Measurements from ENCODE around the gene ALAD. TPM values are rescaled to one million over a fixed set of nuclear protein-coding genes. Genes with fewer than 3 reads are reported as not detected.

The ALAD gene
- total RNA-seq, 1 donor from 2014 or later, result 23.7 TPM

- Mint-ChIP-seq H3K36me3 (ENCODE audit: low read depth) (peaks cover 23% of the 10 kb centered on the region), H3K4me3 (no peak overlapping the region), H3K27ac (no peak overlapping the region), H3K4me1 (ENCODE audit: low read depth) (peaks cover 22% of the 10 kb centered on the region), H3K27me3 (ENCODE audit: insufficient read depth) (no peaks in the 10 kb centered on the region), H3K9me3 (no peaks in the 10 kb centered on the region)
- intact Hi-C loops (cut with micrococcal nuclease), result no loop called here
- no peak for DNase-seq (ENCODE audit: low spot score)
These were observed 37.7 kb downstream of the ALAD start for GRCh38 chr9:113363336-113363735.

GRCh38 chr9:113361304-113362018, 39.6 kb downstream of the ALAD start:
- H3K4me1 Mint-ChIP-seq (ENCODE audit: low read depth), result peaks cover 22% of the 10 kb centered on the region
- no peaks in the 10 kb centered on the region for H3K9me3 Mint-ChIP-seq
- H3K27me3 Mint-ChIP-seq (ENCODE audit: insufficient read depth), result no peaks in the 10 kb centered on the region
- peaks cover 28% of the 10 kb centered on the region for H3K36me3 Mint-ChIP-seq (ENCODE audit: low read depth)
- peak overlapping the region; percentile 87 for H3K27ac Mint-ChIP-seq
- intact Hi-C loops (cut with micrococcal nuclease), result no loop called here
- no peak overlapping the region for H3K4me3 Mint-ChIP-seq
- DNase-seq (ENCODE audit: low spot score), result no peak

- no peak for DNase-seq (ENCODE audit: low spot score)
- H3K4me3 Mint-ChIP-seq, result no peak overlapping the region
These were observed 40.7 kb downstream of the ALAD start for GRCh38 chr9:113360242-113360842.

GRCh38 chr9:113359385-113359784, 41.7 kb downstream of the ALAD start:
- peaks cover 28% of the 10 kb centered on the region for H3K36me3 Mint-ChIP-seq (ENCODE audit: low read depth)
- intact Hi-C loops (cut with micrococcal nuclease), result no loop called here
- peaks cover 22% of the 10 kb centered on the region for H3K4me1 Mint-ChIP-seq (ENCODE audit: low read depth)

More at GRCh38 chr9:113360242-113360842, 40.7 kb downstream of the ALAD start:
- Mint-ChIP-seq H3K4me1 (ENCODE audit: low read depth) (peaks cover 22% of the 10 kb centered on the region), H3K9me3 (no peaks in the 10 kb centered on the region), H3K36me3 (ENCODE audit: low read depth) (peaks cover 28% of the 10 kb centered on the region), H3K27ac (peak overlapping the region; percentile 26), H3K27me3 (ENCODE audit: insufficient read depth) (no peaks in the 10 kb centered on the region)
- intact Hi-C loops (cut with micrococcal nuclease), result no loop called here

GRCh38 chr9:113356686-113357292, 44.3 kb downstream of the ALAD start:
- DNase-seq (ENCODE audit: low spot score), result no peak
- H3K9me3 Mint-ChIP-seq, result no peaks in the 10 kb centered on the region
- intact Hi-C loops (cut with micrococcal nuclease), result no loop called here
- H3K4me1 Mint-ChIP-seq (ENCODE audit: low read depth), result peaks cover 30% of the 10 kb centered on the region
- H3K27ac Mint-ChIP-seq, result no peak overlapping the region
- peaks cover 40% of the 10 kb centered on the region for H3K36me3 Mint-ChIP-seq (ENCODE audit: low read depth)
- no peak overlapping the region for H3K4me3 Mint-ChIP-seq
- no peaks in the 10 kb centered on the region for H3K27me3 Mint-ChIP-seq (ENCODE audit: insufficient read depth)

More at GRCh38 chr9:113359385-113359784, 41.7 kb downstream of the ALAD start:
- no peak for DNase-seq (ENCODE audit: low spot score)
- Mint-ChIP-seq H3K4me3 (no peak overlapping the region), H3K27ac (no peak overlapping the region), H3K27me3 (ENCODE audit: insufficient read depth) (no peaks in the 10 kb centered on the region), H3K9me3 (no peaks in the 10 kb centered on the region)

GRCh38 chr9:113355040-113355596, 46.0 kb downstream of the ALAD start:
- peaks cover 35% of the 10 kb centered on the region for H3K4me1 Mint-ChIP-seq (ENCODE audit: low read depth)
- DNase-seq (ENCODE audit: low spot score), result no peak
- no peak overlapping the region for H3K4me3 Mint-ChIP-seq
- no peaks in the 10 kb centered on the region for H3K27me3 Mint-ChIP-seq (ENCODE audit: insufficient read depth)
- peak overlapping the region; percentile 4 for H3K27ac Mint-ChIP-seq
- intact Hi-C loops (cut with micrococcal nuclease), result no loop called here
- peaks cover 29% of the 10 kb centered on the region for H3K36me3 Mint-ChIP-seq (ENCODE audit: low read depth)
- H3K9me3 Mint-ChIP-seq, result no peaks in the 10 kb centered on the region

GRCh38 chr9:113352411-113352810, 48.7 kb downstream of the ALAD start:
- Mint-ChIP-seq H3K36me3 (ENCODE audit: low read depth) (peaks cover 21% of the 10 kb centered on the region), H3K27me3 (ENCODE audit: insufficient read depth) (no peaks in the 10 kb centered on the region), H3K4me3 (no peak overlapping the region), H3K4me1 (ENCODE audit: low read depth) (peaks cover 52% of the 10 kb centered on the region), H3K27ac (peak overlapping the region; percentile 64), H3K9me3 (no peaks in the 10 kb centered on the region)
- intact Hi-C loops (cut with micrococcal nuclease), result no loop called here
- no peak for DNase-seq (ENCODE audit: low spot score)

GRCh38 chr9:113352006-113352405, 49.1 kb downstream of the ALAD start:
- Mint-ChIP-seq H3K36me3 (ENCODE audit: low read depth) (peaks cover 21% of the 10 kb centered on the region), H3K9me3 (no peaks in the 10 kb centered on the region), H3K4me3 (peak overlapping the region; percentile 8), H3K4me1 (ENCODE audit: low read depth) (peaks cover 56% of the 10 kb centered on the region), H3K27ac (peak overlapping the region; percentile 64), H3K27me3 (ENCODE audit: insufficient read depth) (no peaks in the 10 kb centered on the region)
- intact Hi-C loops (cut with micrococcal nuclease), result no loop called here
- no peak for DNase-seq (ENCODE audit: low spot score)

- H3K4me3 Mint-ChIP-seq, result peak overlapping the region; percentile 93
- intact Hi-C loops (cut with micrococcal nuclease), result loop anchor here (1.0 to 2.0 kb wide), 7 partner anchors 11 to 166 kb away; partner anchors contain the start of genes ALAD, C9orf43, CDC26 and FKBP15
- no peaks in the 10 kb centered on the region for H3K9me3 Mint-ChIP-seq
- peaks cover 56% of the 10 kb centered on the region for H3K4me1 Mint-ChIP-seq (ENCODE audit: low read depth)
- H3K27ac Mint-ChIP-seq, result peak overlapping the region; percentile 92
- DNase-seq (ENCODE audit: low spot score), result peak; percentile 59
- peaks cover 15% of the 10 kb centered on the region for H3K36me3 Mint-ChIP-seq (ENCODE audit: low read depth)
- no peaks in the 10 kb centered on the region for H3K27me3 Mint-ChIP-seq (ENCODE audit: insufficient read depth)
These were observed 50.1 kb downstream of the ALAD start for GRCh38 chr9:113350937-113351336.

- Mint-ChIP-seq H3K9me3 (no peaks in the 10 kb centered on the region), H3K4me3 (peak overlapping the region; percentile 93), H3K4me1 (ENCODE audit: low read depth) (peaks cover 63% of the 10 kb centered on the region), H3K27me3 (ENCODE audit: insufficient read depth) (no peaks in the 10 kb centered on the region), H3K27ac (peak overlapping the region; percentile 92), H3K36me3 (ENCODE audit: low read depth) (peaks cover 15% of the 10 kb centered on the region)
- peak; percentile 27 for DNase-seq (ENCODE audit: low spot score)
- intact Hi-C loops (cut with micrococcal nuclease), result loop anchor here (1.0 to 2.0 kb wide), 3 partner anchors 51 to 167 kb away; partner anchors contain the start of genes ALAD, CDC26 and PRPF4
These were observed 50.9 kb downstream of the ALAD start for GRCh38 chr9:113350107-113350661.

GRCh38 chr9:113349445-113350094, 51.5 kb downstream of the ALAD start, which contains the start of gene BSPRY:
Gene BSPRY (plus strand): TSS chr9:113349541. CDS start chr9:113349580, 39 bp downstream.
- Mint-ChIP-seq H3K4me3 (peak within 1 kb of the TSS; percentile 93), H3K27me3 (ENCODE audit: insufficient read depth) (no peaks in the 10 kb centered on the region), H3K9me3 (no peaks in the 10 kb centered on the region), H3K27ac (peak within 1 kb of the TSS; percentile 92), H3K4me1 (ENCODE audit: low read depth) (peaks cover 68% of the 10 kb centered on the region), H3K36me3 (ENCODE audit: low read depth) (peaks cover 15% of the 10 kb centered on the region)
- intact Hi-C loops (cut with micrococcal nuclease), result loop anchor here (1.0 to 2.0 kb wide), 4 partner anchors 15 to 167 kb away; partner anchors contain the start of genes ALAD, CDC26 and PRPF4
- peak; percentile 51 for DNase-seq (ENCODE audit: low spot score)

GRCh38 chr9:113349066-113349444, 52.0 kb downstream of the ALAD start:
- Mint-ChIP-seq H3K27me3 (ENCODE audit: insufficient read depth) (no peaks in the 10 kb centered on the region), H3K9me3 (no peaks in the 10 kb centered on the region), H3K4me1 (ENCODE audit: low read depth) (peaks cover 67% of the 10 kb centered on the region), H3K4me3 (peak overlapping the region; percentile 82), H3K27ac (peak overlapping the region; percentile 82), H3K36me3 (ENCODE audit: low read depth) (peaks cover 11% of the 10 kb centered on the region)
- no peak for DNase-seq (ENCODE audit: low spot score)
- intact Hi-C loops (cut with micrococcal nuclease), result loop anchor here (2.0 kb wide), 1 partner anchor 14 kb away; no protein-coding TSS in a partner anchor

Measured in activated T-helper 1 cell treated with anti-CD3 and anti-CD28 coated beads, Interleukin-12 subunit alpha, Interleukin-12 subunit beta, Interleukin-2, Interleukin-4 antibody, amounts not matched to agents 30 ng/mL and 10 ng/mL and 1 ng/mL, durations not matched to agents 14 hours and 24 hours and 36 hours (primary cell).